Measurements from ENCODE around the gene ACY1.

- TF ChIP-seq, protein P1, sequence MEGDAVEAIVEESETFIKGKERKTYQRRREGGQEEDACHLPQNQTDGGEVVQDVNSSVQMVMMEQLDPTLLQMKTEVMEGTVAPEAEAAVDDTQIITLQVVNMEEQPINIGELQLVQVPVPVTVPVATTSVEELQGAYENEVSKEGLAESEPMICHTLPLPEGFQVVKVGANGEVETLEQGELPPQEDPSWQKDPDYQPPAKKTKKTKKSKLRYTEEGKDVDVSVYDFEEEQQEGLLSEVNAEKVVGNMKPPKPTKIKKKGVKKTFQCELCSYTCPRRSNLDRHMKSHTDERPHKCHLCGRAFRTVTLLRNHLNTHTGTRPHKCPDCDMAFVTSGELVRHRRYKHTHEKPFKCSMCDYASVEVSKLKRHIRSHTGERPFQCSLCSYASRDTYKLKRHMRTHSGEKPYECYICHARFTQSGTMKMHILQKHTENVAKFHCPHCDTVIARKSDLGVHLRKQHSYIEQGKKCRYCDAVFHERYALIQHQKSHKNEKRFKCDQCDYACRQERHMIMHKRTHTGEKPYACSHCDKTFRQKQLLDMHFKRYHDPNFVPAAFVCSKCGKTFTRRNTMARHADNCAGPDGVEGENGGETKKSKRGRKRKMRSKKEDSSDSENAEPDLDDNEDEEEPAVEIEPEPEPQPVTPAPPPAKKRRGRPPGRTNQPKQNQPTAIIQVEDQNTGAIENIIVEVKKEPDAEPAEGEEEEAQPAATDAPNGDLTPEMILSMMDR (tag by site-specific recombination; IDR thresholded peaks at IDR 0.05) = no peak
- TF ChIP-seq ZEB2 (tag by site-specific recombination; IDR thresholded peaks at IDR 0.05) (no peak), ATF2 (tag by site-specific recombination; IDR thresholded peaks at IDR 0.05; ENCODE audit: low read depth) (no peak), PRDM1 (tag by site-specific recombination; IDR thresholded peaks at IDR 0.05) (no peak), ZNF274 (IDR thresholded peaks at IDR 0.05; ENCODE audit: low read length) (no peak), ZNF274 (tag by site-specific recombination; IDR thresholded peaks at IDR 0.05; ENCODE audit: borderline replicate concordance) (no peak), ZNF18 (tag by site-specific recombination; IDR thresholded peaks at IDR 0.05) (no peak), ZFP41 (tag by site-specific recombination; IDR thresholded peaks at IDR 0.05; ENCODE audit: borderline replicate concordance) (no peak), ZSCAN5A (tag by site-specific recombination; IDR thresholded peaks at IDR 0.05) (no peak), INSM2 (tag by site-specific recombination; IDR thresholded peaks at IDR 0.05) (no peak)
- TF ChIP-seq, protein P2, sequence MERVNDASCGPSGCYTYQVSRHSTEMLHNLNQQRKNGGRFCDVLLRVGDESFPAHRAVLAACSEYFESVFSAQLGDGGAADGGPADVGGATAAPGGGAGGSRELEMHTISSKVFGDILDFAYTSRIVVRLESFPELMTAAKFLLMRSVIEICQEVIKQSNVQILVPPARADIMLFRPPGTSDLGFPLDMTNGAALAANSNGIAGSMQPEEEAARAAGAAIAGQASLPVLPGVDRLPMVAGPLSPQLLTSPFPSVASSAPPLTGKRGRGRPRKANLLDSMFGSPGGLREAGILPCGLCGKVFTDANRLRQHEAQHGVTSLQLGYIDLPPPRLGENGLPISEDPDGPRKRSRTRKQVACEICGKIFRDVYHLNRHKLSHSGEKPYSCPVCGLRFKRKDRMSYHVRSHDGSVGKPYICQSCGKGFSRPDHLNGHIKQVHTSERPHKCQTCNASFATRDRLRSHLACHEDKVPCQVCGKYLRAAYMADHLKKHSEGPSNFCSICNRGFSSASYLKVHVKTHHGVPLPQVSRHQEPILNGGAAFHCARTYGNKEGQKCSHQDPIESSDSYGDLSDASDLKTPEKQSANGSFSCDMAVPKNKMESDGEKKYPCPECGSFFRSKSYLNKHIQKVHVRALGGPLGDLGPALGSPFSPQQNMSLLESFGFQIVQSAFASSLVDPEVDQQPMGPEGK (tag by site-specific recombination; IDR thresholded peaks at IDR 0.05) = no peak
- TF ChIP-seq, protein P3, sequence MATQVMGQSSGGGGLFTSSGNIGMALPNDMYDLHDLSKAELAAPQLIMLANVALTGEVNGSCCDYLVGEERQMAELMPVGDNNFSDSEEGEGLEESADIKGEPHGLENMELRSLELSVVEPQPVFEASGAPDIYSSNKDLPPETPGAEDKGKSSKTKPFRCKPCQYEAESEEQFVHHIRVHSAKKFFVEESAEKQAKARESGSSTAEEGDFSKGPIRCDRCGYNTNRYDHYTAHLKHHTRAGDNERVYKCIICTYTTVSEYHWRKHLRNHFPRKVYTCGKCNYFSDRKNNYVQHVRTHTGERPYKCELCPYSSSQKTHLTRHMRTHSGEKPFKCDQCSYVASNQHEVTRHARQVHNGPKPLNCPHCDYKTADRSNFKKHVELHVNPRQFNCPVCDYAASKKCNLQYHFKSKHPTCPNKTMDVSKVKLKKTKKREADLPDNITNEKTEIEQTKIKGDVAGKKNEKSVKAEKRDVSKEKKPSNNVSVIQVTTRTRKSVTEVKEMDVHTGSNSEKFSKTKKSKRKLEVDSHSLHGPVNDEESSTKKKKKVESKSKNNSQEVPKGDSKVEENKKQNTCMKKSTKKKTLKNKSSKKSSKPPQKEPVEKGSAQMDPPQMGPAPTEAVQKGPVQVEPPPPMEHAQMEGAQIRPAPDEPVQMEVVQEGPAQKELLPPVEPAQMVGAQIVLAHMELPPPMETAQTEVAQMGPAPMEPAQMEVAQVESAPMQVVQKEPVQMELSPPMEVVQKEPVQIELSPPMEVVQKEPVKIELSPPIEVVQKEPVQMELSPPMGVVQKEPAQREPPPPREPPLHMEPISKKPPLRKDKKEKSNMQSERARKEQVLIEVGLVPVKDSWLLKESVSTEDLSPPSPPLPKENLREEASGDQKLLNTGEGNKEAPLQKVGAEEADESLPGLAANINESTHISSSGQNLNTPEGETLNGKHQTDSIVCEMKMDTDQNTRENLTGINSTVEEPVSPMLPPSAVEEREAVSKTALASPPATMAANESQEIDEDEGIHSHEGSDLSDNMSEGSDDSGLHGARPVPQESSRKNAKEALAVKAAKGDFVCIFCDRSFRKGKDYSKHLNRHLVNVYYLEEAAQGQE (tag by site-specific recombination; IDR thresholded peaks at IDR 0.05) = no peak
These were observed 47.5 kb downstream of the ACY1 start for GRCh38 chr3:52030714-52031310.

Data from HEK293 (cell line).